H1 (cell line): ENCODE results near the gene WBP1. TPM values are rescaled to one million over a fixed set of nuclear protein-coding genes. Genes with fewer than 3 reads are reported as not detected.

Experiments used
- CTCF ChIA-PET: fragments of 300-600 bp; sonication (Branson Sonifier 250); formaldehyde crosslinking; loops from one replicate; lab custom pipeline; 2021; ENCODE audit not compliant: partially characterized antibody; lab: Charles Lee
- POLR2A ChIA-PET: fragments of 300-600 bp; sonication (Branson Sonifier 250); formaldehyde crosslinking; loops from one replicate; lab custom pipeline; 2021; ENCODE audit warnings: inconsistent platforms; ENCODE audit not compliant: partially characterized antibody; lab: Charles Lee
- DNase-seq, 2 experiments: peaks; one replicate each; pipeline versions ENCODE4 v3.0.0 to v3.0.0-alpha.2; 2010 to 2022; ENCODE audit warnings: low spot score in 2 of 2, low read depth in 1 of 2, mixed read lengths in 1 of 2
- FAIRE-seq: peaks from 2 replicates; lab custom pipeline; 2011; peaks lifted over from hg19 to GRCh38; lab: Jason Lieb, UNC
- H2AFZ ChIP-seq: 2 replicates; pipeline ENCODE4 v1.8.1; 2012; ENCODE audit warnings: low read length, inconsistent platforms
- H2AK5ac ChIP-seq: 2 replicates; pipeline ENCODE4 v1.6.1; 2013; ENCODE audit warnings: low read depth, low read length
- H2BK120ac ChIP-seq: replicated peaks from 2 replicates; pipeline ENCODE3; 2013; ENCODE audit warnings: low read depth, low read length, inconsistent platforms
- H2BK12ac ChIP-seq: 2 replicates; pipeline ENCODE4 v1.6.1; 2013; ENCODE audit warnings: low read depth, low read length
- H2BK15ac ChIP-seq: 2 replicates; pipeline ENCODE4 v1.6.1; 2013; ENCODE audit warnings: low read length
- H2BK20ac ChIP-seq: 2 replicates; pipeline ENCODE4 v1.6.1; 2013; ENCODE audit warnings: low read length
- H2BK5ac ChIP-seq: 2 replicates; pipeline ENCODE4 v1.6.1; 2013; ENCODE audit warnings: low read depth, low read length
- H3K14ac ChIP-seq: 2 replicates; pipeline ENCODE4 v1.6.1; 2013; ENCODE audit warnings: inconsistent platforms; ENCODE audit not compliant: insufficient read length
- H3K18ac ChIP-seq: 2 replicates; pipeline ENCODE4 v1.6.1; 2013; ENCODE audit warnings: low read length; ENCODE audit errors: extremely low read depth
- H3K23ac ChIP-seq: 2 replicates; pipeline ENCODE4 v1.6.1; 2013; ENCODE audit warnings: inconsistent platforms; ENCODE audit not compliant: insufficient read length
- H3K23me2 ChIP-seq: 2 replicates; pipeline ENCODE4 v1.6.1; 2013; ENCODE audit warnings: low read depth, low read length
- H3K27ac ChIP-seq: 2 replicates; pipeline ENCODE4 v1.6.1; 2011; ENCODE audit warnings: low read depth, low read length, inconsistent platforms
- H3K27me3 ChIP-seq, 4 experiments: replicated peaks in 1 of 4; 1 replicate in 1 of 4; 2 replicates in 3 of 4; pipeline versions ENCODE4 v1.6.1 to v1.8.1; 2011 to 2013; ENCODE audit warnings: low read length in 3 of 4, mild to moderate bottlenecking in 3 of 4, inconsistent platforms in 2 of 4, mixed read lengths in 2 of 4, moderate library complexity in 1 of 4; ENCODE audit not compliant: control insufficient read depth in 3 of 4, insufficient read depth in 3 of 4; ENCODE audit errors: extremely low read depth in 1 of 4
- H3K36me3 ChIP-seq, 4 experiments: 2 replicates each; pipeline versions ENCODE4 v1.6.1 to v1.8.1; 2011 to 2013; ENCODE audit warnings: mild to moderate bottlenecking in 4 of 4, low read length in 3 of 4, moderate library complexity in 2 of 4, control low read depth in 1 of 4, inconsistent platforms in 1 of 4; ENCODE audit not compliant: insufficient read depth in 4 of 4, control insufficient read depth in 2 of 4
- H3K4ac ChIP-seq: replicated peaks from 2 replicates; pipeline ENCODE3; 2013; ENCODE audit warnings: low read length, low read depth, mixed read lengths, inconsistent platforms; ENCODE audit not compliant: insufficient read length
- H3K4me1 ChIP-seq, 4 experiments: replicated peaks in 1 of 4; 1 replicate in 1 of 4; 2 replicates in 3 of 4; pipeline versions ENCODE4 v1.6.1 to v1.8.1; 2011 to 2013; ENCODE audit warnings: low read length in 3 of 4, inconsistent platforms in 2 of 4, mixed read lengths in 1 of 4; ENCODE audit not compliant: insufficient read depth in 4 of 4, control insufficient read depth in 3 of 4
- H3K4me2 ChIP-seq, 2 experiments: 2 replicates each; pipeline versions ENCODE4 v1.6.1 to v1.8.1; 2011 to 2013; ENCODE audit warnings: low read depth in 2 of 2, low read length in 2 of 2, control low read depth in 1 of 2, inconsistent platforms in 1 of 2, mild to moderate bottlenecking in 1 of 2; ENCODE audit not compliant: insufficient read depth in 1 of 2
- H3K4me3 ChIP-seq, 4 experiments: fragments of 200-600, 300-600 bp in 1 of 4; sonication (generic), shearing (Covaris generic), sonication (Bioruptor Twin) in 1 of 4; 2 replicates each; pipeline versions ENCODE4 v1.5.1 to v1.8.1; 2011 to 2016; ENCODE audit warnings: low read length in 4 of 4, low read depth in 3 of 4, control low read depth in 2 of 4, inconsistent platforms in 2 of 4, mild to moderate bottlenecking in 2 of 4, mixed read lengths in 1 of 4, moderate library complexity in 1 of 4; ENCODE audit not compliant: insufficient read depth in 2 of 4; ENCODE audit errors: extremely low read depth in 1 of 4
- H3K56ac ChIP-seq: replicated peaks from 2 replicates; pipeline ENCODE3; 2013; ENCODE audit warnings: low read depth, mild to moderate bottlenecking, mixed read lengths, low read length, inconsistent platforms; ENCODE audit not compliant: insufficient read length
- H3K79me1 ChIP-seq: 2 replicates; pipeline ENCODE4 v1.6.1; 2013; ENCODE audit warnings: low read depth, low read length, control low read depth
- H3K79me2 ChIP-seq, 2 experiments: 2 replicates each; pipeline versions ENCODE4 v1.6.1 to v1.8.1; 2012 to 2013; ENCODE audit warnings: low read length in 2 of 2, mild to moderate bottlenecking in 2 of 2, inconsistent platforms in 1 of 2; ENCODE audit not compliant: insufficient read depth in 2 of 2, control insufficient read depth in 1 of 2
- H3K9ac ChIP-seq, 4 experiments: replicated peaks in 1 of 4; 1 replicate in 1 of 4; 2 replicates in 3 of 4; pipeline versions ENCODE4 v1.6.1 to v1.8.1; 2011 to 2013; ENCODE audit warnings: low read depth in 3 of 4, low read length in 3 of 4, control low read depth in 2 of 4, mild to moderate bottlenecking in 2 of 4, moderate library complexity in 2 of 4, inconsistent platforms in 1 of 4; ENCODE audit errors: extremely low read depth in 1 of 4
- H3K9me3 ChIP-seq, 2 experiments: 2 replicates each; pipeline versions ENCODE4 v1.6.1 to v1.8.1; 2012 to 2013; ENCODE audit warnings: mild to moderate bottlenecking in 2 of 2, moderate library complexity in 2 of 2, control low read depth in 1 of 2, inconsistent platforms in 1 of 2, low read depth in 1 of 2, low read length in 1 of 2, mixed read lengths in 1 of 2; ENCODE audit not compliant: insufficient read depth in 2 of 2
- H4K20me1 ChIP-seq, 2 experiments: replicated peaks in 1 of 2; 2 replicates each; pipeline versions ENCODE3 to v1.8.1; 2011 to 2013; ENCODE audit warnings: inconsistent platforms in 2 of 2, low read length in 2 of 2, mild to moderate bottlenecking in 1 of 2; ENCODE audit not compliant: insufficient read depth in 2 of 2, control insufficient read depth in 1 of 2
- H4K5ac ChIP-seq: 2 replicates; pipeline ENCODE4 v1.6.1; 2013; ENCODE audit warnings: low read length, low read depth, mixed read lengths, inconsistent platforms; ENCODE audit not compliant: insufficient read length
- H4K8ac ChIP-seq: 2 replicates; pipeline ENCODE4 v1.8.0; 2013; ENCODE audit warnings: mild to moderate bottlenecking, moderate library complexity, low read length, inconsistent platforms; ENCODE audit not compliant: insufficient read depth; ENCODE audit errors: extremely low read depth
- H4K91ac ChIP-seq: replicated peaks from 2 replicates; pipeline ENCODE3; 2013; ENCODE audit warnings: low read length, mixed read lengths, inconsistent platforms; ENCODE audit not compliant: insufficient read length
- ASH2L ChIP-seq: fragments of 200-600, 300-600 bp; sonication (generic); IDR thresholded peaks from one replicate; pipeline ENCODE4 v1.7.1; 2017; ENCODE audit warnings: low read length
- BACH1 ChIP-seq: IDR thresholded peaks from 2 replicates; pipeline ENCODE4 v1.6.1; 2012; ENCODE audit warnings: low read length, improper control_type of control experiment
- CHD1 ChIP-seq: IDR thresholded peaks from 2 replicates; pipeline ENCODE4 v1.6.1; 2012; ENCODE audit warnings: low read depth, low read length, improper control_type of control experiment
- CREB1 ChIP-seq: IDR thresholded peaks from 2 replicates; pipeline ENCODE4 v1.6.1; 2012; ENCODE audit warnings: inconsistent platforms
- KDM1A ChIP-seq: fragments of 200-600, 300-600 bp; sonication (generic); IDR thresholded peaks from 2 replicates; pipeline ENCODE4 v1.7.1; 2016; ENCODE audit warnings: mild to moderate bottlenecking, low read length, borderline replicate concordance
- KDM4A ChIP-seq: IDR thresholded peaks from one replicate; pipeline ENCODE4 v1.7.1; 2012; ENCODE audit warnings: low read depth, mild to moderate bottlenecking, moderate library complexity, low read length, inconsistent platforms; ENCODE audit not compliant: severe bottlenecking
- KDM5A ChIP-seq: fragments of 200-600 bp; IDR thresholded peaks from 2 replicates; pipeline ENCODE4 v1.7.1; 2012; ENCODE audit warnings: mild to moderate bottlenecking, low read length, inconsistent platforms, mixed read lengths
- SIN3A ChIP-seq, 2 experiments: IDR thresholded peaks in 1 of 2; conservative IDR thresholded peaks in 1 of 2; 2 replicates each; pipeline ENCODE4 v1.6.1; 2011 to 2012; ENCODE audit warnings: low read length in 2 of 2, improper control_type of control experiment in 1 of 2, low read depth in 1 of 2, mild to moderate bottlenecking in 1 of 2
- SUZ12 ChIP-seq: fragments of 200-600 bp; sonication (generic); IDR thresholded peaks from 2 replicates; pipeline ENCODE4 v1.6.1; 2012; ENCODE audit warnings: mild to moderate bottlenecking, inconsistent platforms, low read length, moderate library complexity, mixed read lengths
- TCF12 ChIP-seq: IDR thresholded peaks from 2 replicates; pipeline ENCODE4 v1.6.1; 2011; ENCODE audit warnings: low read depth, mild to moderate bottlenecking, low read length
- WGBS, 2 experiments: shearing (Covaris generic) in 1 of 2; methylation state at CpG; one replicate each; pipeline versions ENCODE4 v1.1.6 to v1.1.7; 2013 to 2015; ENCODE audit warnings: low lambda C conversion rate in 2 of 2, mixed read lengths in 2 of 2, inconsistent platforms in 1 of 2, low coverage in 1 of 2, missing lambda C conversion rate in 1 of 2; ENCODE audit not compliant: insufficient replicate concordance in 2 of 2, insufficient coverage in 1 of 2, insufficient read length in 1 of 2; ENCODE audit errors: extremely low coverage in 1 of 2, missing lambda C conversion rate in 1 of 2; 5-methylcytosine and 5-hydroxymethylcytosine counted together
- polyA plus RNA-seq, 7 experiments: library from polyadenylated mRNA; depleted of rRNA in 3 of 7; stranded (reverse) in 5 of 7; unstranded in 2 of 7; fragments of >200 nt in 5 of 7; fragments of 200-250 nt in 2 of 7; gene quantifications; 1 replicate in 5 of 7; 2 replicates in 1 of 7; 4 replicates in 1 of 7; pipeline versions ENCODE4 v1.2.1 to v1.2.3, GENCODE V29; 2011 to 2013; ENCODE audit warnings: missing spikeins in 2 of 7, mixed read lengths in 2 of 7
- total RNA-seq: library from RNA; stranded (reverse); fragmentation: NEBNext Ultra II Directional; extraction: Animal tissue kit (Norgen Biotek cat#: 25700); gene quantifications from 2 replicates; pipeline ENCODE4 v1.2.1, GENCODE V29; 2021
- TF ChIP-seq, protein P1 (sequence below): IDR thresholded peaks from 2 replicates; pipeline ENCODE4 v1.6.1; 2012; ENCODE audit warnings: inconsistent platforms

The WBP1 gene
- total and polyA plus RNA-seq, 2 of the 8 experiments (the other 6 are each of a cell fraction or from before 2014, with no cell fraction given), result 57.2 to 190 TPM

DNA sequence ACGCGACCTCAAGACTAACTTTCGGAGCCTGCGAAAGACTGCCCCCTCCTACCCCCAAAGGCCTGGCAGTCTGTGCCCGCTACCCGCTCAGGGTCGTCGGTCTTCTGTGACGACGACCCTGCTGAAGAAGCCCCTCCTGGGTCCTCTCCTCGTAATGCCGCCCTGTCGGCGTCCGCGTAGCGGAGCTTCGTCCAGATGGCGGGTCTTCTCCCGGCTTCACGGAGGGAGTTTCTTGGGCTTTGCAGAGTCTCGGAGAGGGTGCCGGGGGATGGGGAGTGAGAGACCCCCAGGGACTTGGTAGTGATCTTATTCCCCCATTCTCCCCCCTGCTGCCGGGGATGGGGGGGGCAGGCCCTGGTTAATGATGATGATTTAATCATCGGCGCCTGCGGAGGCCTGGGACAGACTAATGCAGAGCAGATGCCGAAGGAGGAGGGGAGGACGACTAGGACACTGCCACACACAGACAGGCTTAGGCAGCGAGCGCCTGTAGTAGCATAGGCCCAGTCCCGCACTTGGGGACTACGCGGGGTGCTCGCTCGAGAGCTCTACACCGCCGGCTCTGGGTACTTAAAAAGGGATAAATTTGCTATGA is 49.8 kb downstream of the WBP1 start:
- WGBS, 2 experiments, result 6% methylated on average over 27 of the region's 38 CpGs; no CpG with 5 or more reads in 1 of the 2 experiments
- TF ChIP-seq BACH1 (no peak), KDM5A (no peak), CREB1 (0 out of 2 replicates have a peak, but pooled peaks have one; percentile 3), KDM4A (peak; percentile 44), SUZ12 (0 out of 2 replicates have a peak, but pooled peaks have one; percentile 13), KDM1A (peak; percentile 30; the same call in 1 of the 2 replicates), ASH2L (peak; percentile 87), TCF12 (no peak), SIN3A (conservative IDR thresholded peaks at IDR 0.05 in 1 of 2, IDR thresholded peaks at IDR 0.05 in 1 of 2; ENCODE audit: low read depth in 1 of 2, low read length in 2 of 2) (0 out of 4 replicates have a peak, but pooled peaks of 1 of the 2 experiments have one; percentile 12), CHD1 (0 out of 2 replicates have a peak, but pooled peaks have one; percentile 32)
- TF ChIP-seq, protein P1, sequence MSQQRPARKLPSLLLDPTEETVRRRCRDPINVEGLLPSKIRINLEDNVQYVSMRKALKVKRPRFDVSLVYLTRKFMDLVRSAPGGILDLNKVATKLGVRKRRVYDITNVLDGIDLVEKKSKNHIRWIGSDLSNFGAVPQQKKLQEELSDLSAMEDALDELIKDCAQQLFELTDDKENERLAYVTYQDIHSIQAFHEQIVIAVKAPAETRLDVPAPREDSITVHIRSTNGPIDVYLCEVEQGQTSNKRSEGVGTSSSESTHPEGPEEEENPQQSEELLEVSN, result 0 out of 2 replicates have a peak, but pooled peaks have one; percentile 22

More for the DNA sequence above, 49.8 kb downstream of the WBP1 start:
- Histone ChIP-seq H3K79me1 (no peaks in the 10 kb centered on the region), H2BK5ac (no peak overlapping the region; the same call in 1 of the 2 replicates), H3K27ac (peak overlapping the region; percentile 99; the same call in 1 of the 2 replicates), H3K4me3 (peak overlapping the region; percentile 61 to 98 (median 92)), H3K23me2 (peaks cover 21% of the 10 kb centered on the region), H3K9ac (peak overlapping the region in 3 of 4 experiments; percentile 7 to 40 (median 38); a peak in 6 of 7 replicates), H3K4me1 (peaks cover 2 to 20% (median 18%) of the 10 kb centered on the region in 4 experiments), H3K27me3 (peaks cover 47 to 80% (median 75%) of the 10 kb centered on the region in 4 experiments), H3K23ac (no peak overlapping the region), H3K4me2 (peak overlapping the region; percentile 86), H4K91ac (peak overlapping the region; percentile 25), H2AK5ac (no peak overlapping the region), H3K56ac (peak overlapping the region; percentile 83), H2BK20ac (no peak overlapping the region), H4K5ac (peak overlapping the region; percentile 85), H4K8ac (peak overlapping the region; percentile 43; the same call in 1 of the 2 replicates), H3K4ac (no peak overlapping the region), H3K14ac (no peak overlapping the region), H2BK120ac (no peak overlapping the region), H3K18ac (peak overlapping the region; percentile 68; the same call in 1 of the 2 replicates), H2BK12ac (no peak overlapping the region), H3K9me3 (no peaks in the 10 kb centered on the region), H3K36me3 (peaks cover 0 to 9% (median 4%) of the 10 kb centered on the region in 4 experiments; a peak in 6 of 8 replicates), H4K20me1 (peaks cover 0 to 4% of the 10 kb centered on the region in 2 experiments), H2BK15ac (no peak overlapping the region), H2AFZ (peak overlapping the region; percentile 71; the same call in 1 of the 2 replicates), H3K79me2 (peaks cover 0 to 3% of the 10 kb centered on the region in 2 experiments; a peak in 1 of 4 replicates)
- FAIRE-seq, result no peak
- ChIA-PET POLR2A (interaction anchor here (1.0 to 3.9 kb wide), 12 partner anchors 8 to 78 kb away, joined by 3 to 26 read pairs (median 6); partner anchors contain the start of genes AUP1, CCDC142, DQX1 and HTRA2), CTCF (interaction anchor here (0.9 to 2.4 kb wide), 6 partner anchors 16 to 80 kb away, joined by 3 to 13 read pairs (median 4); partner anchors contain the start of genes CCDC142 and TTC31)
- peak in 1 of 2 experiments; percentile 78 for DNase-seq
